ENCODE data around the gene CTU1. TPM values are rescaled to one million over a fixed set of nuclear protein-coding genes. Genes with fewer than 3 reads are reported as not detected.
A peak's percentile ranks its signal among the peaks of the same experiment; 100 is the strongest.

CTU1 gene
- total RNA-seq, 1 donor from 2014 or later = 4.4 TPM

GRCh38 chr19:51107406-51108065 is 673 bp downstream of the CTU1 start:
- ATAC-seq (no peak), DNase-seq (ENCODE audit: low spot score) (no peak)

- DNase-seq (ENCODE audit: low spot score) = no peak
- ATAC-seq = no peak
Observed at GRCh38 chr19:51103926-51104341, 4.3 kb downstream of the CTU1 start.

GRCh38 chr19:51102991-51103390 is 5.2 kb downstream of the CTU1 start:
- no peak for ATAC-seq
- DNase-seq (ENCODE audit: low spot score) = no peak

- no peak for DNase-seq (ENCODE audit: low spot score)
- ATAC-seq = no peak
Observed at GRCh38 chr19:51101171-51101865, 6.9 kb downstream of the CTU1 start.

- ATAC-seq = no peak
- DNase-seq (ENCODE audit: low spot score) = no peak
Observed at GRCh38 chr19:51100601-51101000, 7.6 kb downstream of the CTU1 start.

GRCh38 chr19:51099047-51099382 is 9.2 kb downstream of the CTU1 start:
- DNase-seq (ENCODE audit: low spot score) = no peak
- no peak for ATAC-seq

GRCh38 chr19:51098365-51099046 is 9.7 kb downstream of the CTU1 start:
- peak; percentile 31 for ATAC-seq
- DNase-seq (ENCODE audit: low spot score) = no peak

GRCh38 chr19:51097796-51098195 is 10.4 kb downstream of the CTU1 start:
- no peak for ATAC-seq
- DNase-seq (ENCODE audit: low spot score) = no peak

GRCh38 chr19:51097166-51097738 is 11.0 kb downstream of the CTU1 start:
- peak; percentile 77 for ATAC-seq
- no peak for DNase-seq (ENCODE audit: low spot score)

- DNase-seq (ENCODE audit: low spot score) = no peak
- no peak for ATAC-seq
Observed at GRCh38 chr19:51096473-51097165, 11.6 kb downstream of the CTU1 start.

- ATAC-seq (no peak), DNase-seq (ENCODE audit: low spot score) (no peak)
Observed at GRCh38 chr19:51094696-51095279, 13.4 kb downstream of the CTU1 start.

GRCh38 chr19:51093510-51094345 is 14.5 kb downstream of the CTU1 start:
- no peak for DNase-seq (ENCODE audit: low spot score)
- no peak for ATAC-seq

- ATAC-seq (no peak), DNase-seq (ENCODE audit: low spot score) (no peak)
Observed at GRCh38 chr19:51093101-51093500, 15.1 kb downstream of the CTU1 start.

- ATAC-seq (no peak), DNase-seq (ENCODE audit: low spot score) (no peak)
Observed at GRCh38 chr19:51091895-51092873, 16.0 kb downstream of the CTU1 start.

GRCh38 chr19:51091126-51091525 is 17.1 kb downstream of the CTU1 start:
- ATAC-seq = no peak
- DNase-seq (ENCODE audit: low spot score) = no peak

- ATAC-seq (no peak), DNase-seq (ENCODE audit: low spot score) (no peak)
Observed at GRCh38 chr19:51090471-51090870, 17.7 kb downstream of the CTU1 start.

- DNase-seq (ENCODE audit: low spot score) = no peak
- ATAC-seq = no peak
Observed at GRCh38 chr19:51089786-51090185, 18.4 kb downstream of the CTU1 start.

- no peak for DNase-seq (ENCODE audit: low spot score)
- no peak for ATAC-seq
Observed at GRCh38 chr19:51086153-51086850, 21.9 kb downstream of the CTU1 start.
